CD4-positive, alpha-beta T cell (primary cell): ENCODE results near the gene AXDND1. TPM values are rescaled to one million over a fixed set of nuclear protein-coding genes. Genes with fewer than 3 reads are reported as not detected.
A peak's percentile ranks its signal among the peaks of the same experiment; 100 is the strongest.

Experiments
- ATAC-seq: fragments of 200-7000 bp; cut with Tn5 transposase; one replicate; pipeline ENCODE4 v1.10.0; 2022; ENCODE audit warnings: mild to moderate bottlenecking; ENCODE audit not compliant: poor library complexity
- CTCF ChIA-PET: fragments of 350-600 bp; sonication (Branson Sonifier 250); formaldehyde crosslinking; loops from one replicate; lab custom pipeline; 2021; ENCODE audit warnings: antibody characterized with exemption, inconsistent platforms; lab: Charles Lee
- POLR2A ChIA-PET: fragments of 350-600 bp; sonication (Branson Sonifier 250); formaldehyde crosslinking; loops from one replicate; lab custom pipeline; 2021; ENCODE audit warnings: antibody characterized with exemption, inconsistent platforms; lab: Charles Lee
- DNase-seq, 14 experiments: peaks; one replicate each; pipeline ENCODE4 v3.0.0-alpha.2; 2013 to 2020; ENCODE audit warnings: mixed read lengths in 2 of 14
- H3K27ac ChIP-seq, 2 donors: one replicate each; pipeline versions ENCODE4 v1.5.1 to v1.7.0; 2013; ENCODE audit warnings: low read length in 2 of 2, low read depth in 1 of 2, mild to moderate bottlenecking in 1 of 2
- H3K27me3 ChIP-seq, 2 experiments: 1 replicate in 1 of 2; 2 replicates in 1 of 2; pipeline versions ENCODE4 v1.6.1 to v1.7.0; 2013; ENCODE audit warnings: low read length in 2 of 2, control low read depth in 1 of 2, mild to moderate bottlenecking in 1 of 2, moderate library complexity in 1 of 2; ENCODE audit not compliant: insufficient read depth in 2 of 2, control insufficient read depth in 1 of 2
- H3K36me3 ChIP-seq: one replicate; pipeline ENCODE4 v1.6.1; 2013; ENCODE audit warnings: low read length, control low read depth; ENCODE audit not compliant: insufficient read depth
- H3K4me1 ChIP-seq: one replicate; pipeline ENCODE4 v1.6.1; 2013; ENCODE audit warnings: low read length, control low read depth; ENCODE audit not compliant: insufficient read depth
- H3K4me3 ChIP-seq: one replicate; pipeline ENCODE4 v1.5.1; 2013; ENCODE audit warnings: mild to moderate bottlenecking, low read length, moderate library complexity
- H3K9me3 ChIP-seq, 2 experiments: 1 replicate in 1 of 2; 2 replicates in 1 of 2; pipeline versions ENCODE4 v1.6.1 to v1.7.0; 2013; ENCODE audit warnings: low read length in 2 of 2, mild to moderate bottlenecking in 2 of 2, control low read depth in 1 of 2, moderate library complexity in 1 of 2; ENCODE audit not compliant: control insufficient read depth in 1 of 2, insufficient read depth in 1 of 2
- H3K27ac Mint-ChIP-seq: one replicate; pipeline ENCODE4 v1.8.0; 2020; ENCODE audit warnings: mixed read lengths
- H3K27me3 Mint-ChIP-seq: one replicate; pipeline ENCODE4 v1.8.0; 2021; ENCODE audit warnings: mixed read lengths
- H3K36me3 Mint-ChIP-seq: one replicate; pipeline ENCODE4 v1.8.0; 2021; ENCODE audit warnings: low read depth, mixed read lengths
- H3K4me1 Mint-ChIP-seq: one replicate; pipeline ENCODE4 v1.8.0; 2021; ENCODE audit warnings: low read depth, mixed read lengths
- H3K4me3 Mint-ChIP-seq: one replicate; pipeline ENCODE4 v1.8.0; 2020; ENCODE audit warnings: mild to moderate bottlenecking, mixed read lengths
- H3K9me3 Mint-ChIP-seq: one replicate; pipeline ENCODE4 v1.8.0; 2020; ENCODE audit warnings: mixed read lengths
- intact Hi-C, 2 experiments: fragments of 100-400 bp; cut with DNase I in 1 of 2; cut with micrococcal nuclease in 1 of 2; formaldehyde crosslinking; loops; one replicate each; pipeline versions ENCODE4 v1.15.1 to v1.9.0; 2023 to 2025; cut with DNase I, micrococcal nuclease
- polyA plus RNA-seq, 2 donors: library from polyadenylated mRNA; unstranded; fragments of 120-200 nt; gene quantifications; one replicate each; pipeline ENCODE4 v1.2.1, GENCODE V29; 2013
- total RNA-seq, 174 experiments: library from RNA in 2 of 174; stranded (reverse) in 2 of 174; gene quantifications; one replicate each; pipeline ENCODE4 v1.2.3 and lab custom pipeline; 2021 to 2026
- TF ChIP-seq, protein P1 (sequence below): fragments of 200-600 bp; IDR thresholded peaks from one replicate; pipeline ENCODE4 v1.8.0; 2022; ENCODE audit warnings: antibody characterized with exemption, mild to moderate bottlenecking

Gene AXDND1, protein sequence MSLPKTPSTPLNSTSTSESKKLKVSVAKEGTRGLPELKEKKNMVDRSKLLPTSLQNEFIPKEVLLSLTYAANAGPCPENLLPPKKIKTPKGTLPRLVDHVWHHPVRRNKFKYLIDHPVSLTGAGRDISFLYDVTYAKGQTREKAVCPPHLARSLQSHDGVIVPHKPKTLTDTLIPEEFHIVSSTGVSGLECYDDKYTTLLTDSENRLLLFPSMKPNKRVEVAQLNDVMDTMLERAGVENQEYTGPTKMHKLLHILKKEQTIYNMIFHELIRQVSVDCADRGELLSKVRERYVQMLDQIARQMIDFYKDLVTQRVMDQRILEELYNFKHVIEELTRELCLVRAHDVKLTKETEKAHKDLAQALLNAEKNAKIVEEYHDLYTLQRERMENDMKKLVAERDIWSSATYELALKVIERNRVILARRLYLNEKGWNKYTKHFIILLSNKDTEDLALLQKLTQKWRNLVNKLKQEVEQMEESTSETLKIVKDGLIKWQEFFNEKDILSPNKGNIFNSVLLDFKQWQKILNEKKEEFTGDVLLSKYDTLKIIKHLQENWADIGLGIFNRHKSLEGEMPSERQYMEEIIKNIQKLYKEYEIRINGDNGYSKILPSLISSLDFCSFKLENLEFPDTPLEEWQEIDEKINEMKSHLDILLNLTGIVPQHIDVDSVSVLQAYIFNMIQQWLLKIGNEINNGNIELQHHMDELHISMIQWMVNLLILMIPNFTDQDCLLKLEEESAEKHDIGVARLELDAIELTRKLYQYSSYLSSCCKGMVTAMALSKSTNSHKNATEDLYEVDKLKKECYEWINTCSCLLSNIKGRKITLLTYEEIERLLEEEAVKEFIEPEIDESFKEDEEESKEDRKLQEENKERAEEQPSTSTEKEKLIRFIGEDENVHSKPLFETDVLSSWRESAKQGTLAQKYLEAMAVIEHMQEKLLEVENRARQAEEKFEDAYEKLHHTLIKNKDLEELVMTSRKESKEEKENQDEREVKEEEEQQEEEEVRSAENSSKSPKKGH
- total RNA-seq (1 to 10 TPM; 1.1 TPM), total RNA-seq (lab: John Stamatoyannopoulos, UW) (0 to 2.3 (median 0.34) reads per million in 172 experiments)
- polyA plus RNA-seq (2013, experiment 1 of 2), result 0.10 TPM
- 0.19 TPM for polyA plus RNA-seq (2013, experiment 2 of 2)

DNA sequence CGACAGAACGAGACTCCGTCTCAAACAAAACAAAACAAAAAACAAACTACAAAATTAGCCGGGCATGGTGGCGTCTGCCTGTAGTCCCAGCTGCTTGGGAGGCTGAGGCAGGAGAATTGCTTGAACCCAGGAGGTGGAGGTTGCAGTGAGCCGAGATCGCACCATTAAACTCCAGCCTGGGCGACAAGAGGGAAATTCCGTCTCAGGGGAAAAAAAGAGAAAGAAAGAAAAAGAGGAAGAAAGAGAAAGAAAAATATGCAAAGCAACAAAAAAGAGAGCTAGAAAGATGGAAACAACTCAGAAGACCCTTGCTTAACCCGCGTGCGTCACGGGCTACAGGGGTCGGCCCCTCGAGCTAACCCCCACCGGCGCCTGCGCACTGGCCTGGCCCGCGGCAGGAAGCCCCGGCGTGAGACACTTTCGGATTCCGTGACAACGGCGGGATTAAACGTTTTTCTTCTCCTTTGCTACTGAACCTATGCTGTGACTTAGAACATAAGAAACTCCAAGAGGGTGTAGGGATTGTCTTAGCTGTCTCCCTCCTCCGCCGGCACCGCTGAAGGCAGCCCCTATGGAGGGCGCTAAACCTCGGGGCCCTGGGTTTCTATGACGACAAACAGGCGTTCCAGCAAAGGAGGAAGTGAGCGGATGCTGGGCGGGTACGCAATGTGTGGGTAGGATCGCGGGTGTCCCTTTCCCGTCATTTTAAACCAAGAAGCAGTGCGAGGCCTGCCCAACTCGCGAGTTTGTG is at the start of gene AXDND1:
AXDND1 (plus strand) TSS at position 630 of the 751 bp plus-strand sequence. CDS start 539 bp downstream, outside the sequence.
- Histone ChIP-seq H3K27me3 (no peaks in the 10 kb centered on the region), H3K4me3 (peak within 1 kb of the TSS; percentile 79), H3K36me3 (no peaks in the 10 kb centered on the region), H3K9me3 (no peaks in the 10 kb centered on the region), H3K27ac (peak within 1 kb of the TSS; percentile 94 to 99), H3K4me1 (peaks cover 14% of the 10 kb centered on the region)
- ATAC-seq (peak; percentile 90), DNase-seq (peak; percentile 80 to 96 (median 86))
- no peaks in the 10 kb centered on the region for H3K9me3 Mint-ChIP-seq
- peaks cover 14% of the 10 kb centered on the region for H3K4me1 Mint-ChIP-seq
- peaks cover 7% of the 10 kb centered on the region for H3K36me3 Mint-ChIP-seq
- peak within 1 kb of the TSS; percentile 96 for H3K4me3 Mint-ChIP-seq
- CTCF ChIA-PET, result interaction anchor here (1.3 to 1.6 kb wide), 2 partner anchors 13 to 71 kb away, joined by 3 to 12 read pairs; partner anchors contain the start of gene SOAT1
- intact Hi-C loops, result loop anchor here (2.0 to 10.0 kb wide), 11 partner anchors 73 to 1137 kb away; partner anchors contain the start of genes FAM20B (in 2 of the 2), ACBD6 (in 1 of the 2), CEP350 (in 1 of the 2) and QSOX1 (in 1 of the 2)
- peak within 1 kb of the TSS; percentile 99 for H3K27ac Mint-ChIP-seq
- POLR2A ChIA-PET, result interaction anchor here (0.6 to 2.4 kb wide), 13 partner anchors 10 to 517 kb away, joined by 3 to 56 read pairs (median 4); partner anchors contain the start of genes SOAT1, TOR1AIP1 and TOR3A
- TF ChIP-seq, protein P1, sequence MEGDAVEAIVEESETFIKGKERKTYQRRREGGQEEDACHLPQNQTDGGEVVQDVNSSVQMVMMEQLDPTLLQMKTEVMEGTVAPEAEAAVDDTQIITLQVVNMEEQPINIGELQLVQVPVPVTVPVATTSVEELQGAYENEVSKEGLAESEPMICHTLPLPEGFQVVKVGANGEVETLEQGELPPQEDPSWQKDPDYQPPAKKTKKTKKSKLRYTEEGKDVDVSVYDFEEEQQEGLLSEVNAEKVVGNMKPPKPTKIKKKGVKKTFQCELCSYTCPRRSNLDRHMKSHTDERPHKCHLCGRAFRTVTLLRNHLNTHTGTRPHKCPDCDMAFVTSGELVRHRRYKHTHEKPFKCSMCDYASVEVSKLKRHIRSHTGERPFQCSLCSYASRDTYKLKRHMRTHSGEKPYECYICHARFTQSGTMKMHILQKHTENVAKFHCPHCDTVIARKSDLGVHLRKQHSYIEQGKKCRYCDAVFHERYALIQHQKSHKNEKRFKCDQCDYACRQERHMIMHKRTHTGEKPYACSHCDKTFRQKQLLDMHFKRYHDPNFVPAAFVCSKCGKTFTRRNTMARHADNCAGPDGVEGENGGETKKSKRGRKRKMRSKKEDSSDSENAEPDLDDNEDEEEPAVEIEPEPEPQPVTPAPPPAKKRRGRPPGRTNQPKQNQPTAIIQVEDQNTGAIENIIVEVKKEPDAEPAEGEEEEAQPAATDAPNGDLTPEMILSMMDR, result no peak
- no peaks in the 10 kb centered on the region for H3K27me3 Mint-ChIP-seq

DNA sequence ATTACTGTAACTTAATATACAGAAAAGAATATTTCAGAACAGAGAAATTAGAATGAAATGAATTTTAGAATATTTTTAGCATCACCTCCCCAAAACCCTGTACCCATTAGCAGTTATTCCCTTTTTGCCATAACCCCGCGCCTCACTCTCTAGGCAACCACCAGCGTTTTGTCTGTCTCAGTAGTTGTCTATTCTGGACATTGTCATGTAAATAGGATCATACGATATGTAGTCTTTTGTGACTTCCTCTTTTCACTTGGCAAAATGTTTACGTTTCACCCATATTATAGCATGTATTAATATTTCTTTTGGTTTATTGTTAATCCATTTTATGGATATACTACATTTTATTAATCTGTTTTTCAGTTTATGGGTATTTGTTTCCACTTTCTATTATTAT is 47.3 kb upstream of the AXDND1 start:
- Histone ChIP-seq H3K9me3 (no peaks in the 10 kb centered on the region), H3K36me3 (peaks cover 12% of the 10 kb centered on the region), H3K27ac (no peak overlapping the region), H3K4me3 (no peak overlapping the region), H3K4me1 (peaks cover 2% of the 10 kb centered on the region), H3K27me3 (no peaks in the 10 kb centered on the region)
- H3K4me1 Mint-ChIP-seq, result peaks cover 51% of the 10 kb centered on the region
- H3K27me3 Mint-ChIP-seq, result no peaks in the 10 kb centered on the region
- ChIA-PET CTCF (no interaction called here), POLR2A (no interaction called here)
- ATAC-seq (no peak), DNase-seq (no peak)
- H3K27ac Mint-ChIP-seq, result peak overlapping the region; percentile 17
- TF ChIP-seq, protein P1, result no peak
- peaks cover 86% of the 10 kb centered on the region for H3K36me3 Mint-ChIP-seq
- intact Hi-C loops, result no loop called here
- no peak overlapping the region for H3K4me3 Mint-ChIP-seq
- no peaks in the 10 kb centered on the region for H3K9me3 Mint-ChIP-seq
